Mesangial cell (primary cell): ENCODE data around the gene RHBDD2. TPM values are rescaled to one million over a fixed set of nuclear protein-coding genes. Genes with fewer than 3 reads are reported as not detected.

Experiments used
- total RNA-seq: library from RNA; depleted of rRNA; stranded (reverse); fragments of >200 nt; gene quantifications from 2 replicates; pipeline ENCODE4 v1.2.3, GENCODE V29; 2015

The RHBDD2 gene
- 37.5 and 64.8 TPM in 2 replicates for total RNA-seq

GRCh38 chr7:75878769-75879611 is at the start of gene RHBDD2:
TSS of gene RHBDD2 (plus strand) at chr7:75879034. CDS start at chr7:75879083, 49 bp downstream.

GRCh38 chr7:75914655-75915415 is 36.0 kb downstream of the RHBDD2 start, which contains the start of gene POR:
TSS of gene POR (plus strand) at chr7:75915155. CDS start at chr7:75954002, 38,847 bp downstream.

Other genes with a start within 250 kb of the RHBDD2 start
- 13.2 and 16.9 TPM in 2 replicates for gene HIP1, start 140.1 kb upstream of the RHBDD2 start, total RNA-seq
- gene CCL26, start 106.8 kb upstream of the RHBDD2 start, total RNA-seq, result 0.38 TPM in 1 of 2 replicates, not detected in the other
- not detected in 2 replicates for gene CCL24, start 65.2 kb upstream of the RHBDD2 start, total RNA-seq
- 96.0 and 125 TPM in 2 replicates for gene POR, start 36.1 kb downstream of the RHBDD2 start, total RNA-seq
- 14.7 and 17.0 TPM in 2 replicates for gene TMEM120A, start 115.6 kb downstream of the RHBDD2 start, total RNA-seq
- gene STYXL1, start 169.0 kb downstream of the RHBDD2 start, total RNA-seq, result 31.2 and 47.1 TPM in 2 replicates
- gene MDH2, start 169.1 kb downstream of the RHBDD2 start, total RNA-seq, result 120 and 146 TPM in 2 replicates